Testis (tissue), 3 donors: ENCODE measurements around the gene TERF2IP. TPM values are rescaled to one million over a fixed set of nuclear protein-coding genes. Genes with fewer than 3 reads are reported as not detected.

Source experiments
- DNase-seq: peaks from one replicate; pipeline ENCODE4 v3.0.0-alpha.2; 2019
- H3K27ac ChIP-seq, 2 donors: fragments of 200-600 bp; sonication (generic); one replicate each; pipeline ENCODE4 v1.5.1; 2019
- H3K27me3 ChIP-seq: fragments of 200-600 bp; sonication (generic); one replicate; pipeline ENCODE4 v1.5.1; 2019
- H3K36me3 ChIP-seq: fragments of 200-600 bp; sonication (generic); one replicate; pipeline ENCODE4 v1.5.1; 2017; ENCODE audit warnings: low read depth; ENCODE audit errors: missing control alignments
- H3K4me1 ChIP-seq: fragments of 200-600 bp; sonication (generic); one replicate; pipeline ENCODE4 v1.5.1; 2019
- H3K4me3 ChIP-seq, 2 donors: fragments of 200-600 bp; sonication (generic); one replicate each; pipeline ENCODE4 v1.5.1; 2017 to 2019
- H3K9me3 ChIP-seq: fragments of 200-600 bp; sonication (generic); one replicate; pipeline ENCODE4 v1.5.1; 2017
- POLR2A ChIP-seq: fragments of 450-650 bp; IDR thresholded peaks from one replicate; pipeline ENCODE4 v1.6.1; 2017; ENCODE audit warnings: antibody characterized with exemption, mild to moderate bottlenecking, moderate library complexity
- WGBS, 2 donors: methylation state at CpG; one replicate each; pipeline ENCODE4 v1.1.5; 2018; 5-methylcytosine and 5-hydroxymethylcytosine counted together
- intact Hi-C: fragments of 100-400 bp; cut with DNase I; formaldehyde crosslinking; loops from one replicate; pipeline ENCODE4 v1.15.1; 2023; ENCODE audit warnings: low total_unique reads
- polyA plus RNA-seq: library from polyadenylated mRNA; stranded (reverse); fragments of 350-450 nt; fragmentation: Illumina TruSeq; extraction: RNeasy Lipid Tissue Mini Kit (QIAGEN cat#74804); gene quantifications from one replicate; pipeline ENCODE4 v1.2.3, GENCODE V29; 2014; ENCODE audit warnings: low read depth, low replicate concordance; ENCODE audit not compliant: insufficient read depth
- total RNA-seq, 2 donors: library from RNA; depleted of rRNA; stranded (reverse); fragments of >200 nt; gene quantifications; one replicate each; pipeline ENCODE4 v1.2.3, GENCODE V29; 2016
- TF ChIP-seq, protein P1 (sequence below), 3 experiments: fragments of 450-650 bp in 2 of 3; fragments of 200-600 bp in 1 of 3; sonication (generic) in 1 of 3; IDR thresholded peaks; one replicate each; pipeline ENCODE4 v1.5.1; 2016 to 2019; ENCODE audit warnings: antibody characterized with exemption in 3 of 3, mild to moderate bottlenecking in 2 of 3, moderate library complexity in 1 of 3

TERF2IP gene
- total and polyA plus RNA-seq, 3 donors from 2014 or later, result 124 to 161 (median 153) TPM

- 93 to 98% methylated on average over 4 of the region's 4 CpGs for WGBS, 2 donors
- intact Hi-C loops, result no loop called here
- TF ChIP-seq, protein P1, sequence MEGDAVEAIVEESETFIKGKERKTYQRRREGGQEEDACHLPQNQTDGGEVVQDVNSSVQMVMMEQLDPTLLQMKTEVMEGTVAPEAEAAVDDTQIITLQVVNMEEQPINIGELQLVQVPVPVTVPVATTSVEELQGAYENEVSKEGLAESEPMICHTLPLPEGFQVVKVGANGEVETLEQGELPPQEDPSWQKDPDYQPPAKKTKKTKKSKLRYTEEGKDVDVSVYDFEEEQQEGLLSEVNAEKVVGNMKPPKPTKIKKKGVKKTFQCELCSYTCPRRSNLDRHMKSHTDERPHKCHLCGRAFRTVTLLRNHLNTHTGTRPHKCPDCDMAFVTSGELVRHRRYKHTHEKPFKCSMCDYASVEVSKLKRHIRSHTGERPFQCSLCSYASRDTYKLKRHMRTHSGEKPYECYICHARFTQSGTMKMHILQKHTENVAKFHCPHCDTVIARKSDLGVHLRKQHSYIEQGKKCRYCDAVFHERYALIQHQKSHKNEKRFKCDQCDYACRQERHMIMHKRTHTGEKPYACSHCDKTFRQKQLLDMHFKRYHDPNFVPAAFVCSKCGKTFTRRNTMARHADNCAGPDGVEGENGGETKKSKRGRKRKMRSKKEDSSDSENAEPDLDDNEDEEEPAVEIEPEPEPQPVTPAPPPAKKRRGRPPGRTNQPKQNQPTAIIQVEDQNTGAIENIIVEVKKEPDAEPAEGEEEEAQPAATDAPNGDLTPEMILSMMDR (IDR thresholded peaks at IDR 0.05), result no peak
- no peak for TF ChIP-seq POLR2A
- H3K4me3 ChIP-seq, result no peak overlapping the region
- no peaks in the 10 kb centered on the region for H3K9me3 ChIP-seq
- H3K4me1 ChIP-seq, result no peaks in the 10 kb centered on the region
- H3K36me3 ChIP-seq, result no peaks in the 10 kb centered on the region
- H3K27me3 ChIP-seq, result no peaks in the 10 kb centered on the region
- DNase-seq, result no peak
- H3K27ac ChIP-seq, result no peak overlapping the region
Observed at GRCh38 chr16:75614066-75614897, 33.3 kb upstream of the TERF2IP start.

DNA sequence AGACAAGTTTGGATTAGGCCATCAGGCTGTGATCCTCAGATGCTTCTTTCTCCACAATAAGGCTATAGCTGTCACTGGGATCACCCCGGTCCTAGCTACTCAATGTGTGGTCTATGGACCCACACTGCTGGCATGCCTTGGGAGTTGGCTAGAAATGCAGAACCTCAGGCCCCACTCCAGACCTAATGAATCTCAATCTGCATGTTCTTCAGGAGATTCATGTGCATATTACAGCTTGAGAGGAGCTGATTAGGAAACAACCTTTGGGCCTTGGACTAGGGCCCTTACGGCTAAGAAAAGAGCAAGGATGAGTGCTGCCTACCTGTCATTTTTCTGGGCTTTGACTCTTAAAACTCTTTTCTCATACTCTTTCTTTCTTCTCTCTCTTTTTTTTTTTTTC is 32.0 kb upstream of the TERF2IP start:
- H3K4me1 ChIP-seq, result no peaks in the 10 kb centered on the region
- no peaks in the 10 kb centered on the region for H3K27me3 ChIP-seq
- H3K36me3 ChIP-seq, result no peaks in the 10 kb centered on the region
- DNase-seq, result no peak
- H3K27ac ChIP-seq, result no peak overlapping the region
- TF ChIP-seq POLR2A, result no peak
- TF ChIP-seq, protein P1 (IDR thresholded peaks at IDR 0.05), result no peak
- H3K9me3 ChIP-seq, result no peaks in the 10 kb centered on the region
- 90 to 100% methylated on average over 2 of the region's 2 CpGs for WGBS, 2 donors
- intact Hi-C loops, result no loop called here
- no peak overlapping the region for H3K4me3 ChIP-seq

- H3K27ac ChIP-seq, result no peak overlapping the region
- no peak overlapping the region for H3K4me3 ChIP-seq
- peaks cover under 1% of the 10 kb centered on the region for H3K4me1 ChIP-seq
- 92 to 95% methylated on average over 4 of the region's 4 CpGs for WGBS, 2 donors
- H3K9me3 ChIP-seq, result no peaks in the 10 kb centered on the region
- no peaks in the 10 kb centered on the region for H3K27me3 ChIP-seq
- no peak for DNase-seq
- intact Hi-C loops, result no loop called here
- H3K36me3 ChIP-seq, result no peaks in the 10 kb centered on the region
- no peak for TF ChIP-seq POLR2A
- TF ChIP-seq, protein P1 (IDR thresholded peaks at IDR 0.05), result no peak
Observed at GRCh38 chr16:75616521-75617010, 31.0 kb upstream of the TERF2IP start.

DNA sequence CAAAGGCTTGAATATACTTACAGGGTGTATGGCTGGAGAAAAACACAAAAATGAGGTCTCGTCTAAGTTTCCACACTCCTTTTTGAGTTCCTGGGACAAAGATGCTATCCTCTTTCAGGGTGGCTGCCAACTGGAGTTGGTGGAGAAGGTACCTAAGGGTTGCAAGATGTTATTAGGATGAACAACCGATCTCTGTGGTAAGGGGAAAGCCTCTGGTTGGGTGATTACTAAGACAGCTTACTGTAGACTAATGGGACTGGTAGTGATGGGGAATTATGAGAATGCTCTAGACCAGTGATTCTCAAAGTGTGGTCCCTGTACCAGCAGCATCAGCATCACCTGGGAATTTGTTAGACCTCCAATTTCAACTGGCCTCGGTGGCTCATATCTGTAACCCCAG is 30.5 kb upstream of the TERF2IP start:
- no peak for DNase-seq
- Histone ChIP-seq H3K4me1 (peaks cover 6% of the 10 kb centered on the region), H3K9me3 (no peaks in the 10 kb centered on the region), H3K27me3 (no peaks in the 10 kb centered on the region), H3K4me3 (no peak overlapping the region), H3K27ac (no peak overlapping the region), H3K36me3 (no peaks in the 10 kb centered on the region)
- intact Hi-C loops, result no loop called here
- no peak for TF ChIP-seq POLR2A
- TF ChIP-seq, protein P1 (IDR thresholded peaks at IDR 0.05), result no peak
- WGBS, 2 donors, result 94 to 95% methylated on average over 3 of the region's 3 CpGs

DNA sequence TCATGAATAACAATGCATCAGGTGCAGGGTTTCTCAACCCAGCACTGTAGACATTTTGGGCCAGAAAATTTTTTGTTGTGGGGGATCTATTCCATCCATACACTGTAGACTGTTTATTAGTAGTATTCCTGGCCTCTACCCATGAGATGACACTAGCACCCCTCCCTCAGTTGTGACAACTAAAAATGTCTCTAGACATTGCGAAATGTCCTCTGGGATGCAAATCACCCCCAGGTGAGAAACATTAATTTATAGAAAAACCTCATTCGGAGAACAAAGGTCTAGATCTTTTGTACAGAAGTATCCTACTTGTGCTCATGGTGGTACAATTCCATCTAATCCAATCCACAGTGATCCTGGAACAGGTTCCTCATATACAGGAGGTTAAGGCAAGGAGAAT is 28.8 kb upstream of the TERF2IP start:
- WGBS, 2 donors, result 94 to 97% methylated on average over 2 of the region's 2 CpGs
- intact Hi-C loops, result no loop called here
- no peaks in the 10 kb centered on the region for H3K9me3 ChIP-seq
- H3K36me3 ChIP-seq, result no peaks in the 10 kb centered on the region
- H3K4me1 ChIP-seq, result peaks cover 11% of the 10 kb centered on the region
- H3K27me3 ChIP-seq, result no peaks in the 10 kb centered on the region
- no peak overlapping the region for H3K4me3 ChIP-seq
- DNase-seq, result no peak
- no peak overlapping the region for H3K27ac ChIP-seq
- TF ChIP-seq, protein P1 (IDR thresholded peaks at IDR 0.05), result no peak
- TF ChIP-seq POLR2A, result no peak
